Type B pancreatic cell (in vitro differentiated cells): Measurements from ENCODE around the gene PCBP3. TPM values are rescaled to one million over a fixed set of nuclear protein-coding genes. Genes with fewer than 3 reads are reported as not detected.
A peak's percentile ranks its signal among the peaks of the same experiment; 100 is the strongest.

Experiments
- DNase-seq: peaks from one replicate; pipeline ENCODE4 v3.0.0; 2021; ENCODE audit warnings: mixed read lengths; ENCODE audit not compliant: unreplicated experiment; ENCODE audit errors: extremely low spot score
- H3K27ac Mint-ChIP-seq: 2 replicates; pipeline ENCODE4 v1.8.0; 2021; ENCODE audit warnings: mild to moderate bottlenecking, mixed read lengths
- H3K27me3 Mint-ChIP-seq: 2 replicates; pipeline ENCODE4 v1.8.0; 2021; ENCODE audit warnings: mixed read lengths
- H3K36me3 Mint-ChIP-seq: 2 replicates; pipeline ENCODE4 v1.8.0; 2021; ENCODE audit warnings: mixed read lengths
- H3K4me1 Mint-ChIP-seq: one replicate; pipeline ENCODE4 v1.8.0; 2021; ENCODE audit warnings: mixed read lengths; ENCODE audit not compliant: unreplicated experiment
- H3K4me3 Mint-ChIP-seq: 2 replicates; pipeline ENCODE4 v1.8.0; 2021; ENCODE audit warnings: mild to moderate bottlenecking, mixed read lengths
- H3K9me3 Mint-ChIP-seq: 2 replicates; pipeline ENCODE4 v1.8.0; 2021; ENCODE audit warnings: mixed read lengths
- CTCF ChIP-seq: fragments of 200-600 bp; sonication (generic); conservative IDR thresholded peaks from 2 replicates; pipeline ENCODE4 v1.5.0; 2021; ENCODE audit warnings: antibody characterized with exemption, mild to moderate bottlenecking
- total RNA-seq: library from RNA; stranded (reverse); gene quantifications from 2 replicates; pipeline ENCODE4 v1.2.1, GENCODE V29; 2021; ENCODE audit warnings: low replicate concordance

The PCBP3 gene
- total RNA-seq, 1 donor from 2014 or later: 5.5 TPM

DNA sequence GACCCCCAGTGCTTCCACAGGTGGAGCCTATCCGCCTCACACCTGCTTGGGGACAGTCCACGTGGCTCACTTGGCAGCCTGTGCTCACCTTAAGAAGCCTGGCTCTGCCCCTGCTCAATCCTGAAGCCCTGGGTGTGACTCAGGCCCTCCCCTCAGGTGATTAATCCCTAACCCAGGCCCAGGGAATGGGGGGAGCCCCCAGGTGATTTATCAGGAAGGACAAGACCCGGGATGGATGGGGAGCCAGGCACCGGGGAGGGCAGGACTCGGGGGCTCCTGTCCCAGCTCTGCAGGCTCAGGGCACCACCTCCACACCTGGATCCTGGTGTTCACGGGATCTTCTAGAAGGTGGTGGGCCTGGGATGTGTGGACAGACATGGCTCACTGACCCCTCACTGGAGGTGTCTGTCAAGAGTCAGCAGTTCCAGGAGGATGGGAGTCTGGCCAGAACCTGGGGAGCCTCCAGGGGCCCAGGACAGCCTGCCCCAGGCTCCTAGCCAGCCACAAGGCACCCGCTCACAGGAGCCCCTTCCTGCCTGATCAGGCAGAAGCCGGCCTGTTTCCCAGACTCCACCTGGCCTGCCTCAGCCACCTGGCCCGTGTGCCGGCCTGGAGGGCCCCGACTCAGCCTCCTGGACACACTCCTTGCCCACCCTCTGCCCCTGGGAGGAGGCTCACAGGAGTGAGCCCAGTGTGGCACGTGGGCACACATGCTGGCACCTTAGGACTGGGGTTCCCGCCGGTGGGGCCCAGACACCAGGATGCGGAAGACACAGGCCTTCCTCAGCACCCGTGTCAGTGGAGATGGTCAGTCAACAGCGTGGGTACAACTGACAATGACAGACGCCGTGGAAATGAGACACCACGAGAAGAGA, 299.5 kb downstream of the PCBP3 start:
- H3K9me3 Mint-ChIP-seq: no peaks in the 10 kb centered on the region
- no peaks in the 10 kb centered on the region for H3K4me1 Mint-ChIP-seq
- H3K27me3 Mint-ChIP-seq: peaks cover 3% of the 10 kb centered on the region
- H3K36me3 Mint-ChIP-seq: no peaks in the 10 kb centered on the region
- no peak overlapping the region for H3K4me3 Mint-ChIP-seq
- H3K27ac Mint-ChIP-seq: peak overlapping the region; percentile 50
- no peak for DNase-seq
- TF ChIP-seq CTCF: no peak

GRCh38 chr21:45943630-45944540, 300.4 kb downstream of the PCBP3 start:
- no peak overlapping the region for H3K4me3 Mint-ChIP-seq
- H3K9me3 Mint-ChIP-seq: no peaks in the 10 kb centered on the region
- no peaks in the 10 kb centered on the region for H3K36me3 Mint-ChIP-seq
- no peak for TF ChIP-seq CTCF
- DNase-seq: no peak
- peaks cover 5% of the 10 kb centered on the region for H3K4me1 Mint-ChIP-seq
- no peak overlapping the region for H3K27ac Mint-ChIP-seq
- H3K27me3 Mint-ChIP-seq: peaks cover 3% of the 10 kb centered on the region

- Mint-ChIP-seq H3K4me1 (peaks cover 5% of the 10 kb centered on the region), H3K27me3 (peaks cover 3% of the 10 kb centered on the region), H3K4me3 (no peak overlapping the region), H3K27ac (no peak overlapping the region), H3K36me3 (no peaks in the 10 kb centered on the region), H3K9me3 (no peaks in the 10 kb centered on the region)
- DNase-seq: no peak
- TF ChIP-seq CTCF: no peak
Observed at GRCh38 chr21:45944601-45945000, 301.1 kb downstream of the PCBP3 start.

DNA sequence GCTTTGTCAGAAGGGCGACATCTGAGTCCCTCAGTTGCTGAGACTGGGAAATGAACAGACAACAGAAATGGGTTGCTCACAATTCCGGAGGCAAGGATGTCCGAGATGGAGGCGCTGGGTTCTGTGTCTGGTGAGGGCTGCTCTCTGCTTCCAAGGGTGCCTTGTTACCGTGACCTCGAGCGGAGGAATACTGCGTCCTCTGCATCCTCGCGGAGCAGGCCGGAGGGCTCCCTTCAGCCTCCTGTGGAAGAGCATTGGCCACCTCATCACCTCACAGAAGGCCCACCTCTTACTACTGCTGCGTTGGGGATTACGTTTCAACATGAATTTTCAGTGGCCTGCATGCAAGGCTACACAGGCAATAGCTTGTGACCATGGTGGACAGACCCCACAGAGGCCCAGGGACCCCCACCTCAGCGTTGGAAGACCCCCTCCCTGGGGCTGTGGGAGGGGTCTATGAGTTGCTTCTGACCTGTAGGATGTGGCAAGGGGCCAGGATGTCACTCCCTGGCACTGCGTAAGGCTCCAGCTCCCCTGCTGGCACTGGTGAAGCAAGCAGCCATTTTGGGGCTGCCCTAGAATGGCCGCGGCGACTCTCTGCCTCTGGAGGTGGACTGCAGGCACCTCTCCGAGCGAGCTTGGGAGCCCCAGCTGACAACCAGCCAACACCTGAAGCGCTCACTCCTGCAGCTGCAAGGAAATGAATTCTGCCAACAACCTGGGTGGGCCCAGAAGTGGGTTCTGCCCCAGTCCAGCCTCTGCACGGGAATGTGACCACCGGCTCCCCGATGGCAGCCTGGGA, 301.7 kb downstream of the PCBP3 start:
- no peaks in the 10 kb centered on the region for H3K9me3 Mint-ChIP-seq
- H3K27ac Mint-ChIP-seq: no peak overlapping the region
- peaks cover 5% of the 10 kb centered on the region for H3K4me1 Mint-ChIP-seq
- no peaks in the 10 kb centered on the region for H3K36me3 Mint-ChIP-seq
- H3K4me3 Mint-ChIP-seq: no peak overlapping the region
- H3K27me3 Mint-ChIP-seq: peaks cover 3% of the 10 kb centered on the region
- no peak for DNase-seq
- TF ChIP-seq CTCF: no peak

- Mint-ChIP-seq H3K27ac (no peak overlapping the region), H3K4me3 (no peak overlapping the region), H3K36me3 (no peaks in the 10 kb centered on the region), H3K27me3 (peaks cover 3% of the 10 kb centered on the region), H3K9me3 (no peaks in the 10 kb centered on the region), H3K4me1 (peaks cover 7% of the 10 kb centered on the region)
- DNase-seq: no peak
- no peak for TF ChIP-seq CTCF
Observed at GRCh38 chr21:45945868-45946210, 302.3 kb downstream of the PCBP3 start.
